Measurements from ENCODE around the gene TOB1. TPM values are rescaled to one million over a fixed set of nuclear protein-coding genes. Genes with fewer than 3 reads are reported as not detected.

Gene TOB1
- total RNA-seq, 2 experiments from 2014 or later: 121 to 124 TPM

- POLR2A ChIA-PET: no interaction called here
- no peak for DNase-seq
- H3K36me3 Mint-ChIP-seq (ENCODE audit: low read depth): no peaks in the 10 kb centered on the region
- H3K27me3 Mint-ChIP-seq: peaks cover 24% of the 10 kb centered on the region
- CTCF ChIA-PET: interaction anchor here (2.3 kb wide), 1 partner anchor 14 kb away, joined by 8 read pairs; no protein-coding TSS in a partner anchor
- peaks cover 12% of the 10 kb centered on the region for H3K4me1 Mint-ChIP-seq
- no peak overlapping the region for H3K27ac Mint-ChIP-seq
- H3K9me3 Mint-ChIP-seq: no peaks in the 10 kb centered on the region
- no peak overlapping the region for H3K4me3 Mint-ChIP-seq
These were observed 35.2 kb downstream of the TOB1 start for GRCh38 chr17:50830994-50831393.

- Mint-ChIP-seq H3K27me3 (peaks cover 19% of the 10 kb centered on the region), H3K27ac (no peak overlapping the region), H3K9me3 (no peaks in the 10 kb centered on the region), H3K36me3 (ENCODE audit: low read depth) (no peaks in the 10 kb centered on the region), H3K4me1 (peaks cover 12% of the 10 kb centered on the region), H3K4me3 (no peak overlapping the region)
- POLR2A ChIA-PET: no interaction called here
- DNase-seq: no peak
- CTCF ChIA-PET: interaction anchor here (1.7 to 2.3 kb wide), 2 partner anchors 12 to 13 kb away, joined by 7 to 8 read pairs; no protein-coding TSS in a partner anchor
These were observed 35.8 kb downstream of the TOB1 start for GRCh38 chr17:50830352-50830751.

GRCh38 chr17:50829332-50829731, 36.8 kb downstream of the TOB1 start:
- peaks cover 12% of the 10 kb centered on the region for H3K4me1 Mint-ChIP-seq
- H3K9me3 Mint-ChIP-seq: no peaks in the 10 kb centered on the region
- H3K27ac Mint-ChIP-seq: peak overlapping the region; percentile 12
- H3K36me3 Mint-ChIP-seq (ENCODE audit: low read depth): no peaks in the 10 kb centered on the region
- ChIA-PET POLR2A (no interaction called here), CTCF (interaction anchor here (1.7 to 2.3 kb wide), 2 partner anchors 12 to 13 kb away, joined by 7 to 8 read pairs; no protein-coding TSS in a partner anchor)
- DNase-seq: no peak
- no peak overlapping the region for H3K4me3 Mint-ChIP-seq
- peaks cover 11% of the 10 kb centered on the region for H3K27me3 Mint-ChIP-seq

DNA sequence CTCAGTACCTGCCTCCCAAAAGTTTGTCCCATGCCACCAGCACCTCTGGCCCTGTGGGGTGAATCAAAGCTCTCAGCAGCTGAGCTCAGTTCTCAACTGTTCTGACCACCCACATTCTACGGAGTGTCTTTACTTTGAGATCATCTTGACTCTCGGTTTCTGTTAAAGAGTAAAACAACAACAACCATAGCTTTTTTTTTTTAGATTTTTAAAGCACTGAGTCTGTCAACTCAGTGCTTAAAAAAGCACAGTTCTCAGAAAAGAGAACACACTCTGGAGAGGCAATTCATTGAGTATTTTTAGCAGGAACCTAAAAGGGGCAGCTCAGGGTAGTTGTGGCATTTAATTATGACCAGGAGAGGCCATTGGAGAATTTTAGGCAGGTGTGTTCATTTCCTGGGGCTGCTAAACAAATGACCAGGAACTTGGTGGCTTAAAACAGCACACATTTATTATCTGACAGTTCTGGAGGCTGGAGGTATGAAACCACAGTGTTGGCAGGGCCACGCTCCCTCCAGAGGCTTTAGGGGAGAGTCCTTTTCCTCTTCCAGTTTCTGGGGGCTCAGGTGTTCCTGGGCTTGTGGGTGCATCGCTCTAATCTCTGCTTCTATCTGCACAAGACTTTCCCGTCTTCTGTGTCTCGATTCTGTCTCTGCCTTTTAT, 37.5 kb downstream of the TOB1 start:
- no peaks in the 10 kb centered on the region for H3K36me3 Mint-ChIP-seq (ENCODE audit: low read depth)
- peaks cover 12% of the 10 kb centered on the region for H3K4me1 Mint-ChIP-seq
- H3K4me3 Mint-ChIP-seq: no peak overlapping the region
- no peak for DNase-seq
- peaks cover 9% of the 10 kb centered on the region for H3K27me3 Mint-ChIP-seq
- ChIA-PET CTCF (interaction anchor here (0.6 to 2.3 kb wide), 6 partner anchors 11 to 46 kb away, joined by 3 to 8 read pairs (median 4); no protein-coding TSS in a partner anchor), POLR2A (no interaction called here)
- peak overlapping the region; percentile 12 for H3K27ac Mint-ChIP-seq
- H3K9me3 Mint-ChIP-seq: peaks cover 3% of the 10 kb centered on the region

- CTCF ChIA-PET: no interaction called here
- no peak for DNase-seq
- Mint-ChIP-seq H3K27me3 (peaks cover 22% of the 10 kb centered on the region), H3K4me1 (peaks cover 20% of the 10 kb centered on the region), H3K36me3 (ENCODE audit: low read depth) (no peaks in the 10 kb centered on the region), H3K4me3 (no peak overlapping the region), H3K27ac (no peak overlapping the region), H3K9me3 (peaks cover 5% of the 10 kb centered on the region)
- POLR2A ChIA-PET: interaction anchor here (0.7 kb wide), 1 partner anchor 30 kb away, joined by 5 read pairs; no protein-coding TSS in a partner anchor
These were observed 41.0 kb downstream of the TOB1 start for GRCh38 chr17:50825188-50825587.

GRCh38 chr17:50824429-50824828, 41.7 kb downstream of the TOB1 start:
- no peak for DNase-seq
- Mint-ChIP-seq H3K36me3 (ENCODE audit: low read depth) (no peaks in the 10 kb centered on the region), H3K4me3 (no peak overlapping the region), H3K9me3 (peaks cover 5% of the 10 kb centered on the region), H3K27me3 (peaks cover 23% of the 10 kb centered on the region), H3K4me1 (peaks cover 19% of the 10 kb centered on the region), H3K27ac (no peak overlapping the region)
- ChIA-PET CTCF (no interaction called here), POLR2A (no interaction called here)

DNA sequence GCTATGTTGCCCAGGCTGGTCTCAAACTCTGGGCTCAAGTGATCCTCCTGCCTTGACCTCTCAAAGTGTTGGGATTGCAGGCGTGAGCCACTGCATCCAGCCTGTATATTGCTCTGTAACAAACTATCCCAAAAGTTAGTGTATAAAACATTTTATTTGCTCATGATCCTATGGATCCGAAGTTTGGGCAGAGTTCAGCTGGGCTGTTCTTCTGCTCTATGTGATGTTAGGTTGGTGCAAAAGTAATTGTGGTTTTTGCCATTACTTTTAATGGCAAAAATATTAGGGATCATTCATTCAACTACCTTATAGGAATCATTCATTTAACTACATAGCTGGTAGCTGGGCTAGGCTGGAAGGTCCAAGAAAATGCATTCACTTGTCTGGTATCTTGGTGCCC, 43.6 kb downstream of the TOB1 start:
- Mint-ChIP-seq H3K9me3 (peaks cover 5% of the 10 kb centered on the region), H3K4me3 (no peak overlapping the region), H3K36me3 (ENCODE audit: low read depth) (no peaks in the 10 kb centered on the region), H3K4me1 (peaks cover 22% of the 10 kb centered on the region), H3K27ac (no peak overlapping the region), H3K27me3 (peaks cover 27% of the 10 kb centered on the region)
- DNase-seq: no peak
- CTCF ChIA-PET: interaction anchor here (1.1 to 2.3 kb wide), 2 partner anchors 19 to 43 kb away, joined by 3 to 8 read pairs; no protein-coding TSS in a partner anchor
- POLR2A ChIA-PET: no interaction called here

- POLR2A ChIA-PET: no interaction called here
- Mint-ChIP-seq H3K4me1 (peaks cover 27% of the 10 kb centered on the region), H3K4me3 (no peak overlapping the region), H3K27ac (no peak overlapping the region), H3K36me3 (ENCODE audit: low read depth) (no peaks in the 10 kb centered on the region), H3K27me3 (peaks cover 33% of the 10 kb centered on the region), H3K9me3 (peaks cover 5% of the 10 kb centered on the region)
- CTCF ChIA-PET: interaction anchor here (0.5 to 0.9 kb wide), 2 partner anchors 16 to 32 kb away, joined by 3 to 6 read pairs; no protein-coding TSS in a partner anchor
- no peak for DNase-seq
These were observed 45.5 kb downstream of the TOB1 start for GRCh38 chr17:50820651-50821050.

DNA sequence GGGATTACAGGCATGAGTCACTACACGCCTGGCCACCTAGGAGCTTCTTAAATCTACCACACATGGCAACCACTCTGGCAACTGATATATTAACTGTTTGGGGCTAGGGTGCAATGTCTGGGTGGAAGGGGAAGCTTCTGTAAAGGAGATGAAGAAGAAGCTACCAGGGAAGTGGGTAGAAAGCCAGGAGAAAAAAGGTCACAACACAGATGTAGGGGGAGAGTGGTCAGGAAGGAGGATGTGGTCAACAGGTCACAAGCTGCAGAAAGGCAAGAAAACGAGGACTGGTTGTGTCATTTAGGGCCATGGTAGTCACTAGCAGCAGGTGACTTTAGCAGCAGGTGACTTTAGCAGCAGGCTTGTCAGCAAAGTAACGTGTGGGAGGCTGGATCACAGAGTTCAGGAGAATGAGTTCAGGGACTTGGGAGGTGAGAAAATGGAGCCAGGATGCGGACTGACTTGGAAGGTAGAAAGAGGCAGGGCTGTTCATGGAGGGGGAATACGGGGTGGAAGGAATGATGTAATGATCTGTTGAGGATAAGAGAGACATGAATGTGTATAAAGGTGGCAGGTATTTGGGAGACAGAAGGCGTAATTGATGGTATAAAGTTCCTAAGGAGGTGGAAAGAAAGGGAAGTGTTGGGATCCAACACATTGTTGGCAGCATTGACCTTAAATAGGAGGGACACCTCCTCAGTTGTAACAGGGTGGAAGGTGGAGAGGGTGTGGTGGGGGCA, 47.1 kb downstream of the TOB1 start:
- peaks cover 5% of the 10 kb centered on the region for H3K9me3 Mint-ChIP-seq
- H3K36me3 Mint-ChIP-seq (ENCODE audit: low read depth): no peaks in the 10 kb centered on the region
- peaks cover 35% of the 10 kb centered on the region for H3K27me3 Mint-ChIP-seq
- POLR2A ChIA-PET: interaction anchor here (0.9 to 1.0 kb wide), 2 partner anchors 19 to 47 kb away, joined by 3 read pairs; partner anchors contain the start of gene TOB1
- CTCF ChIA-PET: interaction anchor here (0.8 to 2.2 kb wide), 5 partner anchors 23 to 177 kb away, joined by 3 to 14 read pairs (median 3); no protein-coding TSS in a partner anchor
- no peak overlapping the region for H3K27ac Mint-ChIP-seq
- H3K4me3 Mint-ChIP-seq: no peak overlapping the region
- peak; percentile 19 for DNase-seq
- peaks cover 27% of the 10 kb centered on the region for H3K4me1 Mint-ChIP-seq

DNA sequence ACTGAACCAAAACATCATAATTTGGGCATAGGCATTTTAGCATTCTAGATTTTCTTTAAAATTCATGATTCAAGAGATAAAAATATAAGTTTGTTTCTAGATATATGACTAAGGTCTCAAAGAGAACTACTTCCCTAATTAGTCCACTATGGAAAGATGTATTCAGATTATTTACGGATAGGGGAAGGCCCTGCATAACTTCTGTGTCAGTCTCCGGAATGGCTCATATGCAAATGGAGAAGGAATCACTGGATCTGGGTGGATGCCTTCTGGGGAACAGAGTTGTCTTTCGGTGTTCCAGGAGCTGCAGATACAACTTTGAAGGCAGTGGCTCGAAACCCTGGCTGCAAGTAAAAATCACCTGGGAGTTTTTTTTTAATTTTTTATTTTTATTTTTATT, 47.9 kb downstream of the TOB1 start:
- H3K36me3 Mint-ChIP-seq (ENCODE audit: low read depth): no peaks in the 10 kb centered on the region
- peaks cover 27% of the 10 kb centered on the region for H3K4me1 Mint-ChIP-seq
- DNase-seq: no peak
- POLR2A ChIA-PET: interaction anchor here (0.9 to 1.0 kb wide), 2 partner anchors 20 to 48 kb away, joined by 3 read pairs; partner anchors contain the start of gene TOB1
- H3K27me3 Mint-ChIP-seq: peaks cover 36% of the 10 kb centered on the region
- no peak overlapping the region for H3K27ac Mint-ChIP-seq
- CTCF ChIA-PET: interaction anchor here (0.8 to 2.2 kb wide), 6 partner anchors 24 to 178 kb away, joined by 3 to 14 read pairs (median 3); partner anchors contain the start of gene ANKRD40CL
- H3K9me3 Mint-ChIP-seq: no peaks in the 10 kb centered on the region
- no peak overlapping the region for H3K4me3 Mint-ChIP-seq

DNA sequence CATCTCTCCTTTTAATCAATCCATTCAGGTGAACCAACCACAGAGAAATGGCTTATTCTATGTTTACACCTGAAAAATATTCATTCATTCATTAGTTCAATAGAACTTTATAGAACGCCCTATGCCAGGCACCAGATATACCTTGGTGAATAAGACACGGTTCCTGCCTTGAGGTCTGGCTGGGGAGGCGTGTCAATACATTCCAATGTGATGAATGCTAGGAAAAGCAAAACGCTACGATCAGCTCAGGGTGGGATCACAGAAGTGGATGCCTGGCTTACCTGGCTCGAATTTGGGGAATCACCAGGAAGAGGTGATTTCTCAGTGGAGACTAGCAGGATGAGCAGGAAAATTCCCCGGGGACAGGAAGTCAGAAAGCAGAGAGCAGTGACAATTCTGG, 48.3 kb downstream of the TOB1 start:
- Mint-ChIP-seq H3K27me3 (peaks cover 36% of the 10 kb centered on the region), H3K36me3 (ENCODE audit: low read depth) (no peaks in the 10 kb centered on the region), H3K4me3 (no peak overlapping the region), H3K4me1 (peaks cover 27% of the 10 kb centered on the region), H3K27ac (no peak overlapping the region), H3K9me3 (no peaks in the 10 kb centered on the region)
- CTCF ChIA-PET: interaction anchor here (1.0 to 2.2 kb wide), 9 partner anchors 11 to 139 kb away, joined by 3 to 14 read pairs (median 6); partner anchors contain the start of gene ANKRD40CL
- POLR2A ChIA-PET: no interaction called here
- DNase-seq: no peak

- Mint-ChIP-seq H3K9me3 (no peaks in the 10 kb centered on the region), H3K36me3 (ENCODE audit: low read depth) (no peaks in the 10 kb centered on the region), H3K27ac (no peak overlapping the region), H3K27me3 (peaks cover 34% of the 10 kb centered on the region), H3K4me1 (peaks cover 27% of the 10 kb centered on the region), H3K4me3 (no peak overlapping the region)
- POLR2A ChIA-PET: no interaction called here
- peak; percentile 54 for DNase-seq
- CTCF ChIA-PET: interaction anchor here (0.6 to 2.2 kb wide), 15 partner anchors 10 to 140 kb away, joined by 3 to 14 read pairs (median 4); partner anchors contain the start of gene ANKRD40CL
These were observed 49.1 kb downstream of the TOB1 start for GRCh38 chr17:50816771-50817751.
